Activated CD4-positive, alpha-beta T cell treated with anti-CD3 and anti-CD28 coated beads for 4 hours (primary cell): Measurements from ENCODE around the gene RPL27A.

Experiments used
- DNase-seq, 2 donors: peaks; one replicate each; pipeline ENCODE4 v3.0.0-alpha.2; 2020

Gene RPL27A

DNA sequence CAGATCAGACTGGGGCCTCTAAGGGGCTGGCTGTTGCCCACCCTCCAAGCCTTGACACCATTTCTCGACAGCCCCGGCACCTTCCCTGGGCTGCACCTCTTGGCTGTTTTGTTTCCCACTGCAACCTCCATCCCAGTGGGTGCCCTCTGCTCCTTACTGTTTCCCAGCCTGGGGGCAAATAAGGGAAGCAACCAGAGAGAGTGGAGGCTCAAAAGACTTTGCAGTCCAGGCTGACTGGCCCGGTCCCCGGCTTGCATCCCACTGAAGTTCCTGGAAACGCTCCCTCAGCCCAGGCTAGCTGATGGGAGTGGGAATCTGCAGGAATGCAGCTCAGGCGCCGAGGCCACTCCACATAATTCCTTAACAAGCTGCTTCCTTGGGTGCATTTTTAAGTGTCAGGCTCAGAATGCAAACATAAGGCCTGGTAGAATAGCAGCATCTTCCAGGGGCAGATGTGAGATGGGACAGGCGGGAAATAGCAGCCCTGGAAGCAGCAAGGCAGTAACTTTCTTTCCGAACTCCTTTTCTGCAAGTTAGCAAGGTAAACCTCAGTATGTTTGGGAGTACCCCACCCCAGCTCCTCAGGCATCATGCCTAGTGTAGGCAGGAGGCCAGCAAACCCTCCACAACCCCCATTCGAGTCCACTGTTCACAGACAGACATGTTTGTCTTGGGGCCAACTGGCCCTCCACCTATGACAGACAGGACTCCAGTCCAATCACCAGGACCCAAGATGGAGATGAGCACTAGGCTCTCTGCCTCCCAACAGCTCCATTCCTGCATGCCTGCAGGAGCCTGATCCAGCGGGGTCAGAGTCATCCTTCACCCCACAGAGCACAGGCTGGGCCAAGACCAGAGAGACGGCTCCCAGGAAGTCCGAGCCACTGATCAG lies 39.3 kb downstream of the RPL27A start:
- DNase-seq: no peak

- DNase-seq: no peak
Measured at GRCh38 chr11:8722809-8723208, 40.2 kb downstream of the RPL27A start.

- no peak for DNase-seq
Measured at GRCh38 chr11:8723711-8724110, 41.1 kb downstream of the RPL27A start.

GRCh38 chr11:8724682-8725081 lies 42.1 kb downstream of the RPL27A start:
- DNase-seq: no peak

- no peak for DNase-seq
Measured at GRCh38 chr11:8726395-8726794, 43.8 kb downstream of the RPL27A start.

DNA sequence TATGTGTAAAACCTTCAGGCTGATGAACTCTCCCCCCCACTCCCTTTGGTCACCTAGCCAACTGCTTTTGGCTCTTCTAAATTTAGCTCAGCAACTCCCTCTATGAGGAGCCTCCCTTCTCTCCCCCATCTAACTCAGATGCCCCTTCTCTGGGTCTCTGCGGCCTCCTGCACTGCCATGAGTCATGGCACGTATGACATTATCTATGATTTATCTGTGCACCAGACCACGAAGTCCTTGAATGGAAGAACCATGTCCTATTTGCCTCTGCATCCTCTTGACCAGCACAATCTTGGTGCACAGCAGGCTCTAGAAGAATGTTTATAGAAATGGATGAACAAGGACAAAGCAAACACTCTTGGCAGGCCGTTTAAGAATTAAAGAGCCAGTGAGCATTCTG lies 46.0 kb downstream of the RPL27A start:
- no peak for DNase-seq

GRCh38 chr11:8729067-8729466 lies 46.5 kb downstream of the RPL27A start:
- DNase-seq: no peak

DNA sequence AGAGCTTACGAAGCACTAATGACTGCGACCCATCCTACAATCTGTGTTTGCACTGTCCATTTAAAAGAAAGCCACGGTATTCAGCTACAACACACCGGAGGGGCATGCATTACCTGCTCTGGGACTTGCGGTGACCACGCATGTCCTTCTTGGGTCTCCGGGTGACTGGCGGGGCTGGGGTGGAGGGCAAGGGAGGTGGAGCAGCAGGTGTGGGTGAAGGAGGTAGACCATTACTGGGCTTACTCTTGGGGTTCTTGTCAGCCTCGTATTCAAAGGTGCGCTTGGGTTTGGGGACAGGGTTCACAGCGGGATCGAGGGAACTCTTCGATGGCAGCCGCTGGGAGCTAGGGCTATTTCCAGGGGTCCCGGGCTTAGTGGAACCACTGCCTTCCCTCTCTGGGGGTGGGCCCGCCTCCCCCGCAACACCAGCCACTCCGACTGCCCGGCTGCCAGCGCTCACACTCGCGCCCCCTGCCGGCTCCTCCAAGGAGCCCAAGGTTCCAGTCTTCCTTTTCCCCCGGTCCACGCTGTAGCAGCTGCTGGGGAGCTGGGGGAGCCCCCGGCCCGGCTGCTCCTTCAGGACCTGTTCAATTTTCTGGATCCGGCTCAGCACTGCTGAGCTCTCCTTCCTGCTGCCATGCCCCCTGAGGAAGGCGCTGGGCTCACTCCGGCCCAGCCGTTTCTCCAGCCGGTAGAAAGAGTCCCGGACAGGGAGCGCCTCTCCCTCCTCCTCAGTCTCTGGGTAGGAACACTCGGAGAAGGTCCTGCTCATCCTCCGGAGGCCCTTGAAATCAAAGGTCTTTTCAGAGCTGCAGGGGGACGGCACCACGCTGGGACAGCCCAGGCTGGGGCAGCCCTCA lies 47.5 kb downstream of the RPL27A start:
- no peak for DNase-seq

DNA sequence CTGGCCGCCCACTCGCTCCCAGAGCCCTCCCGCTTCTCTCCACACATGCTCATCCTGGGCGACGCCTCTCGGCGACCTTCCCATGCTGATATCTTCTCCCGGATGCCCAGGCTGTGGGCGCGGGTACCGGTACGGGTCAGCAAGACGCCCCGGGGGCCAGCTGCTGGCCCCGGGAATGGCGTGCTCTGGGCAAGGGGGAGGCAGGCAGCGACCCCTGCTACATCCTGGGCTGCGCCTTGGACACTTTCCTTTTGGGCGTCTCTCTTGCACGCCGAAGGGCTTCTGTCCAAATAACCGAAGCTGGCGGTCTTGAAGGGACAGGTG lies 48.1 kb downstream of the RPL27A start:
- no peak for DNase-seq

DNA sequence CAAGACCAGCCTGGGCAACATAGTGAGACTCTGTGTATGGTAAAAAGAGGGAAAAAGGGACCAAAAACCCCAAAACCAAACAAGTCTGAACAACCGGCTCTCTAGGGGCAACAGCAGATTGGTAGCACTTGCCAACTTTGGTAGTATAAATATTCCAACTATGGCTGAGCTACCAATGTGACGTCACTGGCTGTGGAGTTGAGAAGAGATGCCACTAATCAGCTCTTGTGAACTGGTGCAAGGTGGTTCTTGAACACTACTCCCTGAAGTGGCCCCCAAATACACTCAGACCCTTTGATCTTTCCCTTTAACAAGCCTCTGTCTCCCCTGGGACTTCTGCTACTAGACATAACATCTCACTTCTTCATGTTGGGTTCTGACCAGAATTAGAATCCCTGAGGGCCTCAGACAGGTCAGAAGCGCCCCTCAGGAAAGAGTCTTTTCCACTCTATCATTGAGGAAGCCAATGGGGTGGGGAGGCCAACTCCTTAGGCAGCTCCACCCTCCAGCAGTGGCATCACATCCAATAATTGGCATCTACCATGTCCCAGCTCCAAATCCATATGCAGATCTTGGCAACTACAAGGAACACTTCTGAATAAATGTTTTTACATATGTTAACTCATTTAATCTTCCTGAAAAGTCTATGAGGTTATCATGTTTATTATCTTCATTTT lies 49.2 kb downstream of the RPL27A start:
- DNase-seq: no peak

GRCh38 chr11:8732324-8732670 lies 49.7 kb downstream of the RPL27A start:
- no peak for DNase-seq

- no peak for DNase-seq
Measured at GRCh38 chr11:8732748-8733241, 50.2 kb downstream of the RPL27A start.

DNA sequence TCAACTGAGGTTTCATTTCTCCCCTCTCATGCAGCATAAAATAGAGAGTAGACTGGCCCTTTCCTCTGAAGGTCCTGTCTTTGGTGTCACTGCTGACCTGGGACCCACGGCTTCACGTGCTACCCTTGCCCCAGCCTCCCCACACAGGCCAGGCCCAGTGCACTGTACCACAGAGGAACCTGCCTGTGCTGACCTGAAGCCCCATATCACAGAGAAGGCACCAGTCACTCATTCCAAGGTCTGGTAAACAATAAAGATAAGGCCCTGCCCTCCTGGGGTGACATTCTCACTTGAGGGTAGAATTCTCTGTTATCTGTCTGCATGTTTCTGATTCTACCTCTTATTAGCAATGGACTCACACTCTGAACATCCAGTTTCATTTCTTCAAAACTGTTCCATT lies 51.3 kb downstream of the RPL27A start:
- no peak for DNase-seq

- no peak for DNase-seq
Measured at GRCh38 chr11:8735094-8735493, 52.5 kb downstream of the RPL27A start.

DNA sequence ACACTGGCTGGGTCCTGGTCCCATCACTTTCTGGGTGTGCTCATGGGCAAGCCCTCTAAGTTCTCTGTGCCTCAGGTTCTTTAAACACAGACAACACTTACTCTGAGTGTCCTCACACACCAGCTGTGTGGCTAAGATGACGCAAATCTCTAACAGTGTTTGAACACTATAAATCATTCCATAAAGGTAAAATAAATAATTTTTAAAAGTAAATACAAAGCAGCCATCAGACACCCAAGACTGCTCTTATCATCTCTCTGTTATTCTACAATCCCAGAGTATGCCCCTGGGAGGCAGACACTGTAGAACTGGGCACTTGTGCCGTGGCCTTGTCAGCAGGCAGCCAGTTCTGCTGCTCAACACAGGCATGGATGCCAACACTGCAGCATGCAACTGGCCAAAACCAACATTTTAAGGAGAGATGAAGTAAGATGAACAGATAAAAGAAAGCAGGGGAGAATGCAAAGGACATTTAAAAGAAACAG lies 56.8 kb downstream of the RPL27A start:
- DNase-seq: no peak
